ENCODE measurements around the gene PROM2. TPM values are rescaled to one million over a fixed set of nuclear protein-coding genes. Genes with fewer than 3 reads are reported as not detected.

The PROM2 gene
- total RNA-seq, 1 experiment from 2014 or later: 1.6 TPM

- no TSS peak for BruUV-seq (replicated peaks)
- CTCF ChIA-PET: no interaction called here
- Histone ChIP-seq H3K27ac (ENCODE audit: low read depth, low read length, poor library complexity, severe bottlenecking) (no peak overlapping the region), H3K4me1 (ENCODE audit: insufficient read depth, low read length, poor library complexity, severe bottlenecking) (no peaks in the 10 kb centered on the region), H3K27me3 (replicated peaks; ENCODE audit: insufficient read depth, low read depth, low read length, poor library complexity) (no peaks in the 10 kb centered on the region), H3K36me3 (ENCODE audit: insufficient read depth, low read length, poor library complexity, severe bottlenecking) (no peaks in the 10 kb centered on the region), H3K9me3 (ENCODE audit: low read depth, low read length, poor library complexity, severe bottlenecking) (no peaks in the 10 kb centered on the region), H3K4me3 (ENCODE audit: low read depth, low read length, poor library complexity, severe bottlenecking) (no peak overlapping the region)
- POLR2A ChIA-PET (ENCODE audit: low non-redundant PET): no interaction called here
- no peak for DNase-seq (ENCODE audit: low spot score)
- intact Hi-C loops (cut with micrococcal nuclease; ENCODE audit: unreplicated experiment): no loop called here
- TF ChIP-seq CTCF (conservative IDR thresholded peaks at IDR 0.05; ENCODE audit: low read depth, low read length) (no peak), EZH2 (IDR thresholded peaks at IDR 0.05; ENCODE audit: borderline replicate concordance, low read depth, low read length, poor library complexity, severe bottlenecking) (no peak)
Measured at GRCh38 chr2:95275151-95275515, 884 bp downstream of the PROM2 start.

GRCh38 chr2:95275601-95276243 is 1.5 kb downstream of the PROM2 start:
- BruUV-seq (replicated peaks): no TSS peak
- Histone ChIP-seq H3K4me3 (ENCODE audit: low read depth, low read length, poor library complexity, severe bottlenecking) (no peak overlapping the region), H3K9me3 (ENCODE audit: low read depth, low read length, poor library complexity, severe bottlenecking) (no peaks in the 10 kb centered on the region), H3K36me3 (ENCODE audit: insufficient read depth, low read length, poor library complexity, severe bottlenecking) (no peaks in the 10 kb centered on the region), H3K27me3 (replicated peaks; ENCODE audit: insufficient read depth, low read depth, low read length, poor library complexity) (no peaks in the 10 kb centered on the region), H3K27ac (ENCODE audit: low read depth, low read length, poor library complexity, severe bottlenecking) (no peak overlapping the region), H3K4me1 (ENCODE audit: insufficient read depth, low read length, poor library complexity, severe bottlenecking) (no peaks in the 10 kb centered on the region)
- POLR2A ChIA-PET (ENCODE audit: low non-redundant PET): no interaction called here
- no peak for DNase-seq (ENCODE audit: low spot score)
- CTCF ChIA-PET: no interaction called here
- TF ChIP-seq EZH2 (IDR thresholded peaks at IDR 0.05; ENCODE audit: borderline replicate concordance, low read depth, low read length, poor library complexity, severe bottlenecking) (no peak), CTCF (conservative IDR thresholded peaks at IDR 0.05; ENCODE audit: low read depth, low read length) (no peak)
- intact Hi-C loops (cut with micrococcal nuclease; ENCODE audit: unreplicated experiment): no loop called here

- Histone ChIP-seq H3K4me3 (ENCODE audit: low read depth, low read length, poor library complexity, severe bottlenecking) (no peak overlapping the region), H3K9me3 (ENCODE audit: low read depth, low read length, poor library complexity, severe bottlenecking) (no peaks in the 10 kb centered on the region), H3K4me1 (ENCODE audit: insufficient read depth, low read length, poor library complexity, severe bottlenecking) (no peaks in the 10 kb centered on the region), H3K27me3 (replicated peaks; ENCODE audit: insufficient read depth, low read depth, low read length, poor library complexity) (no peaks in the 10 kb centered on the region), H3K27ac (ENCODE audit: low read depth, low read length, poor library complexity, severe bottlenecking) (no peak overlapping the region), H3K36me3 (ENCODE audit: insufficient read depth, low read length, poor library complexity, severe bottlenecking) (no peaks in the 10 kb centered on the region)
- TF ChIP-seq EZH2 (IDR thresholded peaks at IDR 0.05; ENCODE audit: borderline replicate concordance, low read depth, low read length, poor library complexity, severe bottlenecking): no peak
- TF ChIP-seq CTCF (conservative IDR thresholded peaks at IDR 0.05; ENCODE audit: low read depth, low read length): no peak
- intact Hi-C loops (cut with micrococcal nuclease; ENCODE audit: unreplicated experiment): no loop called here
- POLR2A ChIA-PET (ENCODE audit: low non-redundant PET): no interaction called here
- CTCF ChIA-PET: no interaction called here
- no TSS peak for BruUV-seq (replicated peaks)
- no peak for DNase-seq (ENCODE audit: low spot score)
Measured at GRCh38 chr2:95276244-95276887, 2.1 kb downstream of the PROM2 start.
